ENCODE data around the gene TXNDC11. TPM values are rescaled to one million over a fixed set of nuclear protein-coding genes. Genes with fewer than 3 reads are reported as not detected.

The TXNDC11 gene
- total RNA-seq, 3 donors from 2014 or later = 38.6 to 53.7 (median 47.9) TPM

DNA sequence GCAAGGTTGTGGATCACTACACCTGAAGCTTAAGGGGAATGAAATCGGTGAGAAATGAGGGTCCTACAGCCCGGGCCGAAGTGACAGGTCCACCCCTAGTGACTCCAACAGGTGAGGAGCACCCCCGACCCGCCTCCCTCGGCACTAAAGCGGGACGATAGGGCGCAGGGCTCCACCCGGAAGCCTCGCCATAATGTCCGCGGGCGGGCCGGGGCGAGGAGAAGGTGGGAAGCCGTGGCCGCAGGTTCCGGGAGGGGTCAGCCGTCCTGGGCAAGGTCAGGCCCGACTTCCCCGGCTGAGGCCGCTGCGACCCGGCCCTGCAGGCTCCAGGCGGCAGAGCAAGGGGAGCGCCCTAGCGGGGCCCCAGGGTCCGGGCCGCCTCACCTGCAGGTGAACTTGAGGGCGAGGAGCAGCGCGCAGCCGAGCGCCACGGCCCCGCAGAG lies 543 bp downstream of the TXNDC11 start:
- DNase-seq (ENCODE audit: low spot score in 2 of 2) = peak in 1 of 2 donors; percentile 26
- Histone ChIP-seq H3K4me1 (peaks cover 0 to 18% of the 10 kb centered on the region in 2 donors), H3K9me3 (no peaks in the 10 kb centered on the region), H3K27ac (peak overlapping the region; percentile 97 to 100), H3K27me3 (no peaks in the 10 kb centered on the region), H3K4me3 (peak overlapping the region; percentile 97 to 99 (median 98)), H3K36me3 (no peaks in the 10 kb centered on the region)
- intact Hi-C loops (cut with DNase I; ENCODE audit: low total_unique reads) = no loop called here
- TF ChIP-seq POLR2AphosphoS5 (IDR thresholded peaks at IDR 0.05) (no peak), POLR2A (IDR thresholded peaks at IDR 0.05) (no peak)
- TF ChIP-seq, protein P1, sequence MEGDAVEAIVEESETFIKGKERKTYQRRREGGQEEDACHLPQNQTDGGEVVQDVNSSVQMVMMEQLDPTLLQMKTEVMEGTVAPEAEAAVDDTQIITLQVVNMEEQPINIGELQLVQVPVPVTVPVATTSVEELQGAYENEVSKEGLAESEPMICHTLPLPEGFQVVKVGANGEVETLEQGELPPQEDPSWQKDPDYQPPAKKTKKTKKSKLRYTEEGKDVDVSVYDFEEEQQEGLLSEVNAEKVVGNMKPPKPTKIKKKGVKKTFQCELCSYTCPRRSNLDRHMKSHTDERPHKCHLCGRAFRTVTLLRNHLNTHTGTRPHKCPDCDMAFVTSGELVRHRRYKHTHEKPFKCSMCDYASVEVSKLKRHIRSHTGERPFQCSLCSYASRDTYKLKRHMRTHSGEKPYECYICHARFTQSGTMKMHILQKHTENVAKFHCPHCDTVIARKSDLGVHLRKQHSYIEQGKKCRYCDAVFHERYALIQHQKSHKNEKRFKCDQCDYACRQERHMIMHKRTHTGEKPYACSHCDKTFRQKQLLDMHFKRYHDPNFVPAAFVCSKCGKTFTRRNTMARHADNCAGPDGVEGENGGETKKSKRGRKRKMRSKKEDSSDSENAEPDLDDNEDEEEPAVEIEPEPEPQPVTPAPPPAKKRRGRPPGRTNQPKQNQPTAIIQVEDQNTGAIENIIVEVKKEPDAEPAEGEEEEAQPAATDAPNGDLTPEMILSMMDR (IDR thresholded peaks at IDR 0.05) = no peak

DNA sequence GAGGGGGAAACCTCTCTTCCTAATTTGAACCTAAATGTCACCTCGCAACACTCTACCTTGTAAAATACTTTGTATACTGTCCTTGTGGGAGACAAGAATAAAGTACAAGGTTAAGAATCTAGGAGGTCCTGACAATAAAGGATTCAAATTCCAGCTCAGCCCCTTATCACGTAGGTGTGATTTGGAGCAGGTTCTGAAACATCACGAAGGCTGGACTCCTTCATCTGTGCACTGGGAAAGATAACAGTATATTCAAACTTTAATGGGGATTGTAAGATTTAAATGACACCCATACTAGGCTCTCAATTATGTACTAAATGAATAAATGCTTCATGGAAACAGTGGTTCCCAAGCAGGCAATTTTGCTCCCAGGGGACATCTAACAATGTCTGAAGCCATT lies 2.1 kb downstream of the TXNDC11 start:
- no peaks in the 10 kb centered on the region for H3K27me3 ChIP-seq
- H3K27ac ChIP-seq = peak overlapping the region; percentile 57 to 97
- H3K36me3 ChIP-seq = no peaks in the 10 kb centered on the region
- no peaks in the 10 kb centered on the region for H3K9me3 ChIP-seq
- H3K4me3 ChIP-seq = peak overlapping the region; percentile 97 to 99 (median 98)
- intact Hi-C loops (cut with DNase I; ENCODE audit: low total_unique reads) = no loop called here
- H3K4me1 ChIP-seq = peaks cover 0 to 18% of the 10 kb centered on the region in 2 donors
- no peak for TF ChIP-seq POLR2AphosphoS5 (IDR thresholded peaks at IDR 0.05)
- TF ChIP-seq, protein P1 (IDR thresholded peaks at IDR 0.05) = no peak
- TF ChIP-seq POLR2A (IDR thresholded peaks at IDR 0.05) = no peak
- no peak for DNase-seq (ENCODE audit: low spot score in 2 of 2)

DNA sequence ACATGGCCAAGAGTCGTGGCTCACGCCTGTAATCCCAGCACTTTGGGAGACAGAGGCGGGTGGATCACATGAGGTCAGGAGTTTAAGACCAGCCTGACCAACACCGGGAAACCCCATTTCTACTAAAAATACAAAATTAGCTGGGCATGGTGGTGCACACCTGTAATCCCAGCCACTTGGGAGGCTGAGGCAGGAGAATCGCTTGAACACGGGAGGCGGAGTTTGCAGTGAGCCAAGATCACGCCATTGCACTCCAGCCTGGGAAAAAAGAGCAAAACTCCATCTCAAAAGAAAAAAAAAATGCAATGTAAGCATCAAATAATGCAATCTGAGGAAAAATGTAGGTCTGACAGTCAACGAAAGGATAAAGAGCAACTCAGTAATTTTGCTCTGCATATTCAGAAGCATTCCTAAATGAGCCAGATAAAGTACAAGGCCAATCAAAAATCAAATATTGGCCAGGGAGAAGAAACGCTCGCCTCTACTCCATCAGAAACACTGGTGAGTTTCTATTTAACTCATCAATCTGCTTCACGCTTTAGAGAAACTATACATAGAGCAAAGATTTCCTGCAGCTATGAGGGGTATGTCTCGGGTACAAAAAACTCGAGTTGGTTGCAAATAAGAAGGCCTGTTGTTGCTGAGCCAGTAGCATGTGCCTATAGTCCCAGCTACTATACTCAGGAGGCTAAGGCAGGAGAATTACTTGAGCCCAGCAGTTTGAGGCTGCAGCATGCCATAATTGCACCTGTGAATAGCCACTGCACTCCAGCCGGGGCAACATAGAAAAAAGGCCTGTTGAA lies 3.7 kb downstream of the TXNDC11 start:
- Histone ChIP-seq H3K27me3 (no peaks in the 10 kb centered on the region), H3K36me3 (no peaks in the 10 kb centered on the region), H3K4me1 (peaks cover 0 to 26% of the 10 kb centered on the region in 2 donors), H3K27ac (no peak overlapping the region), H3K9me3 (no peaks in the 10 kb centered on the region), H3K4me3 (no peak overlapping the region)
- intact Hi-C loops (cut with DNase I; ENCODE audit: low total_unique reads) = no loop called here
- DNase-seq (ENCODE audit: low spot score in 2 of 2) = no peak
- TF ChIP-seq, protein P1 (IDR thresholded peaks at IDR 0.05) = no peak
- no peak for TF ChIP-seq POLR2AphosphoS5 (IDR thresholded peaks at IDR 0.05)
- no peak for TF ChIP-seq POLR2A (IDR thresholded peaks at IDR 0.05)

DNA sequence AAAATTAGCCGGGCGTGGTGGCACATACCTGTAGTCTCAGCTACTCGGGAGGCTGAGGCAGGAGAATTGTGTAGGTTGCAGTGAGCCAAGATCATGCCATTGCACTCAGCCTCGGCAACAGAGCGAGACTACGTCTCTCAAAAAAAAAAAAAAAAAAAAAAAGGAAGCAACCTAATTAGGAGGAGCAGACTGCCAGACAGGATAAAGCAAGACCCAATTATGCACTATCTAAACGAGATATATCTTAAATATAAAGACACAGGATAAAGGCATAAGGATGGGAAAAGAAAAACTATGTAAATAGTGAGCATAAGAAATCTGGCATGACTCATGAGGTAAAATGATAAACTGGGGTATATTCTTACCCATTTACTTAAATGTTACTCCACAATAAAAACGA lies 4.9 kb downstream of the TXNDC11 start:
- Histone ChIP-seq H3K9me3 (no peaks in the 10 kb centered on the region), H3K27me3 (no peaks in the 10 kb centered on the region), H3K4me3 (no peak overlapping the region), H3K4me1 (peaks cover 0 to 26% of the 10 kb centered on the region in 2 donors), H3K36me3 (no peaks in the 10 kb centered on the region), H3K27ac (no peak overlapping the region)
- intact Hi-C loops (cut with DNase I; ENCODE audit: low total_unique reads) = no loop called here
- TF ChIP-seq, protein P1 (IDR thresholded peaks at IDR 0.05) = no peak
- no peak for TF ChIP-seq POLR2A (IDR thresholded peaks at IDR 0.05)
- TF ChIP-seq POLR2AphosphoS5 (IDR thresholded peaks at IDR 0.05) = no peak
- DNase-seq (ENCODE audit: low spot score in 2 of 2) = no peak

DNA sequence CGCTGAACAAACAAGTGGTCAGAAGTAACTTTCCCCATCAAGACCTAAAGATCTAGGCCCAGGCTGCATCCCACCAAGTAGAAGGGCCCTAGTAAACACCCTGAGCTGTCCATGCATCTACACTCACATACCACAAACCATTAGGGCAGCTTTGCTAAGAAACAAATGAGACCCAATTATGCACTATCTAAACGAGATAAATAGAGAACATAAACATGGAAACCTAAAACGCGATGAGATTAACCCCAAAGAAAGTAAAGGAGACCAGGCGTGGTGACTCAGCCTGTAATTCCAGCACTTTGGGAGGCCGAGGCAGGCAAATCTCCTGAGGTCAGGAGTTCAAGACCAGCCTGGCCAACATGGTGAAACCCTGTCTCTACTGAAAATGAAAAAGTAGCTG lies 5.8 kb downstream of the TXNDC11 start:
- no peak overlapping the region for H3K4me3 ChIP-seq
- no peaks in the 10 kb centered on the region for H3K36me3 ChIP-seq
- TF ChIP-seq, protein P1 (IDR thresholded peaks at IDR 0.05) = no peak
- no peak for TF ChIP-seq POLR2AphosphoS5 (IDR thresholded peaks at IDR 0.05)
- no peak for TF ChIP-seq POLR2A (IDR thresholded peaks at IDR 0.05)
- no peak overlapping the region for H3K27ac ChIP-seq
- intact Hi-C loops (cut with DNase I; ENCODE audit: low total_unique reads) = no loop called here
- no peak for DNase-seq (ENCODE audit: low spot score in 2 of 2)
- no peaks in the 10 kb centered on the region for H3K27me3 ChIP-seq
- no peaks in the 10 kb centered on the region for H3K9me3 ChIP-seq
- H3K4me1 ChIP-seq = peaks cover 0 to 26% of the 10 kb centered on the region in 2 donors

All from breast epithelium (tissue), 4 donors.